GM03348 (cell line): Measurements from ENCODE around the gene EHD4.

Experiments used
- DNase-seq: peaks from one replicate; pipeline ENCODE4 v3.0.0; 2012; ENCODE audit warnings: low spot score

EHD4 gene

DNA sequence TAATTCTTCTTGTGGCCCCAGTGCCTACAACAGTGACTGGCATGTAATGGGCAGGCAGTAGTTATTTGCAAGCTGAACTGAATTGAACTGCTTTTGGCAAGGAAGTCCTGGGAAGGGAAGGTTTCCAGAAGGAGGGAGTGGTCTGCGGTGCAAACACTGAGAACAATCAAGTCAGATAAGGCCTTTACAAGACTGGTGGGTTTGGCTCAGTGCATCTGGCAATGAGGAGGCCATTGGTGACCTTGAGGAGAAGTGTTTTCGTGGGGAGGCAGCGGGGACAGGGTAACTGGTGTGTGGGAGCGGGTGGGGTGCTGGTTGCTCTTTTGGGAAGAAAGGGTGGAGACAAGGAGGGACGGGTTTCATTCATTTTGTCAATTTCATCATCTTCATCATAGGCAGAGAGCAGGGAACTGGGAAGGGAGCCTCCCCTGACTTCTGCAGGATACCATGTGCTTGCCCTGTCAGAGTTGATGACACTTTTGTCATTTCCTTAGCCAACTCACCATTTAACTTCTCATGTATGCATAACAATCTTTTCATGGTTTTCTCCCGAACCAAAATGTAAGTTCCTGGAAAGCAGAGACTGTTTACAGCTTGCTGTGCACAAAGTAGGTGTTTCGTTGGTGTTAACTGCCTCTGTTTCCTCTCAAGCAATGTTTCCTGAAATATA is 8.4 kb upstream of the EHD4 start:
- DNase-seq = no peak

DNA sequence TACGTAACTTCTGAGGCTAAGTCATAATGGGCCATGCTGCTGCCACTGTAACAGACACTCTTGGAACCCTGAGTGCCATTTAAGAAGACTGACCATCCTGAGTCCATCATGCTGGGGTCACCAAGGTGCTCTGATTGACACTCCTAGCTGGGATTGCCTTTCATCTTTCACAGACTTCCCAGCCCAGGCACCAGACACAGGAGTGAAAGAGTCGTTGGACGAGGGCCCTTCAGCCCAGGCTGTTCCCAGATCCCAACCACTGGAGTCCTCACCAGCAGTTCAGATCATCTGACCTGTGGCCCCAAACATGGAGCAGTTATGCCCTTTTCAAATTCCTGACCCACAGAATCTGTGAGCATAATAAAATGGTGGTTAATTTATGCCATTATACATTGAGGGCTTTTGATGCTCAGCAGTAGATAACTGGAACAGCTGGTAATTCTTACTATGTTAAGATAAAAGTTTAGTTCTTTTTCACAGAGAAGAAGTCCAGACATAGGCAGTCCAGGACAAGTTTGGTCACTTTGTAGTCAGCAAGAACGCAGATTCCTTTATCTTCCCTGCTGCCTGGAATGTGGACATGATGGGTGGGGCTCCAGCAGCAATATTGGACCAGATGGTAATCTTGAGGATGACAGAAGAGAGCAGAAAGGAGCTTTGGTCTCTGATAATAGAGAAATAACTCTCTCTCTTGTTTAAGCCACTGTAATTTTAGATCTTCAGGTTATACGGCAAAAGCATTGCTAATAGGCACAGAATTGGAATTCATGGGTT is 7.3 kb upstream of the EHD4 start:
- DNase-seq = no peak

DNA sequence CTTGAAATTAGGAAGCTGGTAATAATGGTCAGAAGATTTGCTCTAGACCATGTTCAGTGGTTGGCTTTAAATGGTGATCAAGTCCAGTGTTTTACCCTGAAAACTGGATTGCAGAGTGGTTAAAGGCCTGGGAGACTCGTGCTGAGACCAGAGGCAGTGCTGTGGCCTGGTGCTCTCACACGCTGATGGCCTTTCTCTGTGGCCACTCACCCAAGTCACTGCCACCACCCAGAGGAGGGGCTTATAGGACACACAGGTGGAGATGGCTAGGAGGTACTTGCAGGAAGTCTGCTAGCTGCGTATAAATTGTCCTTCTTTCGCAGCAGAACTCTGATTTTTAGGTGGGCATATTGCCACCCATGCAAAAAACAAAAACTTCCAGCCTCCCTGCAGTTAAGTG is 6.2 kb upstream of the EHD4 start:
- no peak for DNase-seq

DNA sequence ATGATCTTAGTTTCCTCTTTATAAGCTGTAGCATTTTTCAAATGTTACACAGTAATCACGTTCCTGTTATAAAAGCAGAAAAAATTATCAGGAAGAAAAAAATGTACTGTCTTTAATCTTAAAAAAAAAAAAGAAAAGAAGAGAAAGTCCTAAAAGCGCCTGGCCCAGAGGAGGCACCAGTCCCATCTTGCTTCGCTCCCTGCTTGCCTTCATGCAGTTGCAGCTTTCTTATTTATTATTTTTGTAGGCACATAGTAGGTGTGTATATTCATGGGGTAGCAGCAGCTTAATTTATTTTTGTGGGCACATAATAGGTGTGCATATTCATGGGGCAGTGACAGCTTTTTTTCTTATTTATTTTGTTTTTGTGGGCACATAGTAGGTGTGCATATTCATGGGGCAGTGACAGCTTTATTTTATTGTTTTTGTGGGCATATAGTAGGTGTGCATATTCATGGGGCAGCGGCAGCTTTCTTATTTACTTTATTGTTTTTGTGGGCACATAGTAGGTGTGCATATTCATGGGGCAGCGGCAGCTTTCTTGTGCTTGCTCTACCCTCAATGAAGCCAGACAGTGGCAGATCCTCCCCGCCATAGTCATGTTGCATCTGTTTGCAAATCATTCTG is 5.5 kb upstream of the EHD4 start:
- no peak for DNase-seq

DNA sequence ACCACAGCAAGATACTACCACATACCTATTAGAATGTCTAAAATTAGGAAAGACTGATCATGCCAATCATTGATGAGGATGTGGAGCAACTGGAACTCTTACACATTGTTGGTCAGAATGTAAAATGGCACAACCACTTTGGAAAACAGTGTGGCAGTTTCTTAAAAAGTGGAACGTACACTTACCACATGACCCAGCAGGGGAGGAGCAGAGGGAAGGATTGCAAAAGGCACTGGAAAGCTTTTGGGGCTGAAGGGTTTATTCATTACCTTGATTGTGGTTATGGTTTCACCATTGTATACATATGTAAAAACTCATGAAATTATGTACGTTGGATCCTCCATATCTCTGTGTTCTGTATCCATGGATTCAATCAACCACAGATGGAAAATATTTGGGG is 3.3 kb upstream of the EHD4 start:
- no peak for DNase-seq

DNA sequence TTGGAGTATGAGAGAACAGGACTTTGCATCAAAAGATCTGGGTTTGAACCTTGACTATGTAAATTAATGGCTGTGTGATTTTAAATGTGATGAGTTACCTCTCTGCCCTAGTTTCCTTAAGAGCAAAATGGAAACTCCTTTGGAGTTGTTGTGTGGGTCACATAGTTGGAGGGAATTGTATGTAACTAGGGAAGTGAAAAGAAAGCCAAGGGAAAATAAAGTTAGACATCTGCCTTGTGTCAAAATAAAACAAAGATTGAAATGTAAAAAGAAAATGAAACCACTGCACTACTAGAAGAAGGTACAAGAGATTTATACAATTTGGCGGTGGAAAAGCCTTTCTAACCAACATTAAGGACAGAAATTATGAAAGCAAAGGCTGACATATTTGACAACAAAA is 1.7 kb upstream of the EHD4 start:
- DNase-seq = no peak

DNA sequence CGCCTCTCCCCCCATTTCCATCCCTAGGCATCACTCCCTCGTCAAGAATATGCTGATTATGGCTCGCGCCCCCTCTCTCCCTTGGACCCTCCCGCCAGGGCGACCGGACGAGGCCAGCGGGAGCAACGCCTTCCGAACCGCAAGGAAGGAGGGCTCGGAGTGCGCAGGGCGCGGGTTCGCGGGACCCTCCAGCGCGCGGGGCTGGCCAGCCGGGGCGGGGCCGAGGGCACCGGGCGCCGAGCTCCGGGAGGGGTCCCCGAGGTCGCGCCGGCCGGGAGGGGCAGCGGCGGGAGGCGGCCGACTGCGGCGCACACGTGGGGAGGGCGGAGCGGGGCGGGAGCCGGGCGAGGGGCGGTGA is 483 bp downstream of the EHD4 start:
- DNase-seq = peak; percentile 58

DNA sequence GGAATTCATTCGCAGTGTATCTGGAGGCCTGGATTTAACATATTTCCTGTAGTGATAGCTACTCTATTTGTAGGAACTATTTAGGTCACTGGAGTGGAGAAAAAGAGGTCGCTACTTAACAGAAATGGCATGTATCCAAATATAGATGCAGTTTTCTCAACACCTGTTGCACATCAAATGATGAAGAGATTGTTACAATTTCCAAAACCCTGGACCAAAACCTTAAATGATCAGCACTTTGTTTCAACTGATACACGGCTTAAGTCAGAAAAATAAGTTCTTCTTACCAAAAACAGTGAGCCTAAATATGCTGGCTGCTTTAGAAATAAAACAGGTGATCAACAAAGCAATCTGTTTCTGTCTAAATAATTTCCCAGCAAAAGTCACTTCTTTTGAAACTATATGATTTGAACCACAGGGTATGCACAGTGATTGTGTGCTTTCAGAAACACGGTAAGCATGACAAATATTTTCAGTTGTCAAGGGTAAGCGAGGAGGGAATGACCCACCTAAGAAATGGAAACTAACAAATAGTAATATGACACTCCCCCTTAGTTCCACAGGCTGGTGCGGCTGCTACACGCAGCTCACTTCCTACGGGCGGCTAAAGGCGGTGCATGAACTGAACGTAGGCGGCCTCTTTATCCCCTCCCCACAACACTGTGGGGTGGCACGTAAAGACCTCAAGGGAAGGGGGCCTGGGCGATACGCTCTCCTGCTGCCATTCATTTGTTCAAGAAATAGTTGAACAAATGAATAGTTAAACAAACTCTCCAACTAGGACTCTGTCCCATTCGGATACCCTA is 1.1 kb downstream of the EHD4 start:
- DNase-seq = peak; percentile 71

DNA sequence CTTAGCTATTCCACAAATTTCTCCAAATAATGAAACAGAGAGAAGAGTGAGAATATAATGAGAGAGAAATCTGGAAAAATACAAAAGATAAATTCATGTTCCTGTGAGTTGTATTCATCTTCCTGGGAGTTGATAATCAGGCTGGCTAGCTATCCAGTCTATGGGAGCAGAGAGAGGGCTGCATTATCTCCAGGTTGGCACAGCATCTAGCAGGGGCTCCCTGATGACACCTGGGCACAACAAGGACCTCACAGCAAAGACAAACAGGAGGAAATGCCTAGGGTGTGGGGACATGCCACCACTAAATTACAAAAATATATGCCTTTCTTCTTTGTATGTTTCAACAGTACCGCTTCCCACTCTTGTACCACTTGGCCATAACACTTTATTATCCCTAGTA is 1.9 kb downstream of the EHD4 start:
- no peak for DNase-seq

DNA sequence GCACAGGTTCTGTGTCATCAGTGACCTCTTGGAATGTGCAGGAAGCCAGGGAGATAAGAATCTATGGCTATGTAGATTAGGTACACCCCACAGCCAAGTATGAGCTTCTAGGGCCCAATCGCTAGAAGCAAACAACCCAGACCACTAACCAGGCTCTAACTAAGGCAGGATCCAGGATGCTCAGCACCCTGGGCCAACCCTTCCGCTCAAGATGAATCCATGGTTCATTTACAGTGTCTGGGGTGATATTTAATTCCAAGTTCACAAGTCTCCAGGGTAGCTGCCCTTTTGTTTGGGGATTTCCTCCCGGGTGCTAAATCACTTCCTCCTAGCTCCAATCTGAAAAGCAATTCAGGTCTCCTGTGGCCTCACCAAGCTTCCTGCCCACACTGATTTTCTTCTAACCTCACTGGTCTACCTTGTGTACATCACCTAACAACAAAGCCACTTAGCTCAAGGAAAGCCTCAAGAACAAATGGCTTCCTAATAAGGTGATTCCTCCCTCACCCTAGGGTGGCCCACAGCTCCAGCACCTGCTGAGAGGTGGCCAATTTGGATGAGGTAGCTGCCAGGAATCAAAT is 2.4 kb downstream of the EHD4 start:
- no peak for DNase-seq

DNA sequence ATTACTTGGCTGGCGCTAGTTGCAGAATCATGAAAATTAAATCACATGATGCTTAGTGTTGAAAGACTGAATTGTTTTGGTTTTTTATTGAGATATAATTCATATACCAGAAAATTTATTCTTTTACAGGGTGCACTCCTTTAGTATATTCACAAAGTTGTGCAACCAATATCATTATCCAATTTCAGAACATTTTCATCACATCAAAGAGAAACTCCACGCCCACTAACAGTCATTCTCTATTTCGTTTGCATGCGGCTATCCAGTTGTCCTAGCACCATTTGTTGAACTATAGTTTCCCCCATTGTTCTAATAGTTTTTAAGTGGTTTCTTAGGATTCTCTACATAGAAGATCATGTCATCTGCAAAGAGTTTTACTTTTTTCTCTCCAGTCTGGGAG is 3.7 kb downstream of the EHD4 start:
- no peak for DNase-seq

DNA sequence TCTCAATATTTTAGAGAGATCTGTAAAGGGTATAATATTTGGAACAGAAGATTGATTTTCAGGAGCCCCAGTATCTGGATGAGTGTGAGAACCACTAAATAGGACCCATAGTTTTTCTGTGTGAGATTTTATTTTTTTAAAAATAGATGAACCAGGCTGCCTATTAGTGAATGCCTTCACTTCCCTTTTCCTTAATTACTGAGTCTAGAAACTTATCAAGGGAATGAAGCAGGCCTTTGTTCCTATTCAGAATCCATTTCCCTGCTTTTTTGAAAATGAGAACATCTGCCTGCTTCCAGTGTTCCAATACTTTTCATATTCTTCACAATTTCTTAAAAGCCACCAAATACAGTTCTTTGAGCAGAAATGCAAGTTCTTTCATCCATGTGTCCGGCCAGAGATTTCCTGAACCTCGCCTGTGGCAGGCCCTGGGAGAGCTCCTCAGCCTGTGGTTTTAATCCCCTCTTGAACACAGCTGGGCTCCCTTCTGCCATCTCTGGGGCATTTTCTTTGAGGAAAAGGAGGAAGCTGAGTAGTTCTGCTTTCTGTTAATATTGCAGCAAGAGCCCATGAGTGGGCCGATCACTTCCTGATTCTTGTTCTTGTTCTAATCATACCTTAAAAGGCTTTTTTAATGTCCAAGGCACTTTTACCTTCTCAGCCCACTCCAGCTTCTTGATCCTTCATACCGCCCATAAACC is 4.7 kb downstream of the EHD4 start:
- DNase-seq = peak; percentile 72

DNA sequence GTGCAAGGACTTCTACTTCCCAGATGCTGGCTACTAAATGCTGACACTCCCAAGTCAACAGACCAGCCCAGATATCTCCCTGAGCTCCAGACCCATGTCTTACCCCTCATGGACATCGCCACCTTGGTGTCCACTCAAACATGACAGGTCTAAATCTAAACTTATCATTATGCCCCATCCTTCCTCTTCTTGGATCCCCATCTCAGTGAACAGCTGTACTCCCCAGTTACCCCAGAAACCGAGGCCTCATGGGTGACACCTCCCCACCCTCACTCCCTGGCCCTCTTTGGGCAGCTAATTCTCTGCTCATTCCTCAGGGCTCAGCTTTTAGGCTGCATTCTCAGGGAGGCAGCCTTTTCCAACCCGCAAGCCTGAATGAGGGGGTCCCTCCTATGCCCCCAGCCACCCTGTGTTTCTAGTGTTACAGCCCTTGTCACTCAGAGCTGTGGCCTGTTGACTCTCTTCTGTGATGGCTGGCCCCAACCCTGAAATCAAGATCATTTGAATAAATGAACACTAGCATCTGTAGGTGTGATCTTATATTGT is 5.4 kb downstream of the EHD4 start:
- no peak for DNase-seq

DNA sequence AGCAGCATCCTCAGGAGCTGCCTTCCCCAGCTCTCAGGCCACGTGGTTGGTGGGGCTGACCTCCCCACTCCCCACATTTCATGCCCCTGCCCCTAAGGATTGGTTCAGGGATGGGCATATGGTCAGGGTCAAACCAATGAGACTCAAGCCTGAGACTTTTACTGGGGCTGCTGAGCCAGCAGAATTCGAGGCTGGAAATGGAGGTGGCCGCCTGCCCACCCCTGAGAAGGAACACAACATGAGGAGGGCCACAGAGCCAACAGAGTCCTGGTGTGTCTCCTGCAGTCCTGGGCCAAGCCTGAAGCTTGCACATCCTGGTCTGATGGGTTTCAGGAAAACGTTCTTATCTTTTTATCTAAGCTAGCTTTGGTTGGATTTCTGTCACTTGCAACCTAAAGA is 5.9 kb downstream of the EHD4 start:
- no peak for DNase-seq

DNA sequence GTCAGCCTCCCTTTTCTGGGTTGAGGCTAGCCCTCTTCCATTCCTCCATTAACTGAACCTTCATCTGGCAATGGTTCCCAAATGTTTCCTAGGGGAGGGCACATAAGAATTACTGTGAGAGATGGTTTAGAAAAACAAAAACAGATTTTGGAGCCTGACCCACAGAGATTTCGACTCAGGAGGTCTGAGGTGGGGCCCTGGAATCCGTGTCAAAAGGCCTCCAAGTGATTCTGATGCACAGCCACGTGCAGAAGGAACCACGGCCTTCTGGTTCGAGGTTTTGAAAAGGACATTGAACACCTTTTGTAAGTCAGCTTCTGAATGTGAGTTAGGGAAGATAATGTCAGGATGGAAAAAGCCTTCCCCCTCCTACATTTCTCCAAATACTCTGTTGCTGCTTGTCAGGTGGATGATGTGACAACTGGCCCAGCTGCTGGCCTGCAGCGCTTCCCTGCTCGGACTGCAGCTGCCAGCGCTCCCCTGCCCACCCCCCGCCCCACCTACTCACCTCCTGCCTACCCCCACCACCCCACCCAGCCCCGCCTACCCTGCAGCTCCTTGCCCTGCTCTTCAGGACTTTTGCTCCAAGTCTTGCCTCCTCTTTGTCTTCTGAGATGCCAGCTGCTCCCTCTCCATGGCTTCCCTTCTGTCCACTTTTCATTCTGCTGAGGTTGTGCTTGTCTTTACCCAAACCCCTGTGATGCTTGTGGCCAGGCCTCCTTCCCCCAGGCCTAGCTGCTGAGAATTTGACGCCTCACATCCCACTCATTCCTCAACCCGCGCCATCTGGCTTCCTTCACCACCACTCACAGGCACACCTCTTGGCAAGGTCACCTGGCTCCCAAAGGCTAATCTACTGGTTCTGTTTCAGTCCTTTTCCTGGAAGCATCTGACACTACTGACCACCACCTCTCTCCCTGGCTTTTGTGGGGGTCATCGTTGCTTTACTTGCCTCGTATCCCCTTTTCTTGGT is 6.6 kb downstream of the EHD4 start:
- no peak for DNase-seq

DNA sequence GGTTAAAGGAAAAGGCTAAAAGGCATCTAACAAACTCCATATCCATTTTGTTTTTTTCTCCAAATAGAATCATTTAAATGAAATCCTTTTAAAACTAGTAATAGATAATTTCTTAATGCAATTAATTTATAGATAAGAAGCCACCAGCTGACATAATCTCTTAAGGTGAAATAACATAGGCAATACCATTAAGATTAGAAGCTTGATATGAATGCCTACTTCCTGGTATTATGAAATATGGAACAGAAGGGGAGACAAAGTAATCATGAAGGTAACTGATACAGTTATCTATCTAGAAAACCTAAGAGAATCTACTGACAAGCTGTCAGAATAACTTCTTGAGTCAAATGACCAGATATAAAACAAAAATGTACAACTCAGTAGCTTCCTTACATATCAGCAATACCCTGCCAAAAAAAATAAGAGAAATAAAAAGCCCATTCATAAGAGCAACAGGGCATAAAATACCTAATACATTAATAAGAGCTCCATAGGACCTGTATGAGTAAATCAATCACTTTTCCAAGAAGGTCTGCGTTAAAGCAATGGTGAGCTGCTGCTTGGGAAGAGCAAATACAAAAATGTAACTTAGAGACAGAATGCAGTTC is 10.7 kb downstream of the EHD4 start:
- no peak for DNase-seq

DNA sequence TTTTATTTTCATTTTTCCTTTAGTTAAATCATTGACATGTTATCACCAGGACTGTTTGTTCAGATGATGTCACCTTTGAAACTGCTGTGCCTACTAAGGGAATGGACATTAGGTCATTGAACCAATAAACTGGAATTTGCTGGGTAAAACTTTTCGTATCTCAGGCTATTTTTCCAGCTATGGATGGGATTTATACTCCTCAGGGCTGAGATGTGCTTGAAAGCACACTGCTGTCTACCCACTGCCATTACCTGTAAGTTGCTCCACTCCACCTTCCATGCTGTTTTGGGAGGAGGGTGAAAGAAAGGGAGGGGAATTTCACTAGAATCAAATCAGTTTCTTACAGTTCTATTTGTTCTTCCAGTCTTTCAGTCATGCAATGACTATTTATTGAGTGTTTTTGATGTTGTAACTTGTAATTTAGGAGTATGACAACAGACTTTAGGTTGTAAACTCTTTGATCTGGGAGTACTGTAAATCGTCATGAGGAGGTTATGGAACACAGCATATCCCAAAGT is 11.3 kb downstream of the EHD4 start:
- DNase-seq = no peak

DNA sequence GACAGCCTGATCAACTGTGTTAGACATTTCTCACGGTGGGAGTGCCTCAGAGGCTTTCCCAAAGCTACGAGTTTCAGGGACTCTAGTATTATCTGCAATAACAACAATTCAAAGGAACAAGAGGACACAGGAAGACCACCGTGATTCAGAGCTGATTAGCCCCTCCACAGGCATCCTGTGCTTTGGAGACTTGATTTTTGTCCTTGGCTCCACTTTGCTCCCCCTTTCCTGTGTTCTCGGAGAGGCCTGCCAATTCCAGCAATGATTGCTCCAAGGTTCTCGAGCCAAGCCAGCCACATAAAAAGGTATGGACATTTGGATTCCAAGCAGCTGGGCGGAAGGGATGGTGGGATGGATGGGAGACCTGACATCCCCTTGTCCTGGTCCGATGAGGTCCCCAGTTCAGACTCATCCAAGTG is 14.3 kb downstream of the EHD4 start:
- DNase-seq = no peak
